Progenitor cell of endocrine pancreas (in vitro differentiated cells): Measurements from ENCODE around the gene LRMDA. TPM values are rescaled to one million over a fixed set of nuclear protein-coding genes. Genes with fewer than 3 reads are reported as not detected.

Source experiments
- DNase-seq: peaks from one replicate; pipeline ENCODE4 v3.0.0; 2021; ENCODE audit warnings: low spot score; ENCODE audit not compliant: unreplicated experiment
- H3K27ac Mint-ChIP-seq: 2 replicates; pipeline ENCODE4 v1.8.0; 2021; ENCODE audit warnings: mild to moderate bottlenecking, moderate library complexity, mixed read lengths
- H3K27me3 Mint-ChIP-seq: 2 replicates; pipeline ENCODE4 v1.8.0; 2021; ENCODE audit warnings: mixed read lengths
- H3K36me3 Mint-ChIP-seq: 2 replicates; pipeline ENCODE4 v1.8.0; 2022; ENCODE audit warnings: mixed read lengths; ENCODE audit not compliant: insufficient read depth
- H3K4me1 Mint-ChIP-seq: 2 replicates; pipeline ENCODE4 v1.8.0; 2021; ENCODE audit warnings: low read depth, mixed read lengths
- H3K4me3 Mint-ChIP-seq: 2 replicates; pipeline ENCODE4 v1.8.0; 2021; ENCODE audit warnings: low read depth, mild to moderate bottlenecking, moderate library complexity, mixed read lengths
- H3K9me3 Mint-ChIP-seq: 2 replicates; pipeline ENCODE4 v1.8.0; 2021; ENCODE audit warnings: low read depth, mixed read lengths
- CTCF ChIP-seq: fragments of 200-600 bp; sonication (generic); IDR thresholded peaks from one replicate; pipeline ENCODE4 v1.5.0; 2021; ENCODE audit warnings: antibody characterized with exemption, mild to moderate bottlenecking; ENCODE audit not compliant: unreplicated experiment
- total RNA-seq: library from RNA; stranded (reverse); gene quantifications from 2 replicates; pipeline ENCODE4 v1.2.1, GENCODE V29; 2021

Gene LRMDA
- total RNA-seq, 1 donor from 2014 or later: 6.5 TPM

- no peak for TF ChIP-seq CTCF
- Mint-ChIP-seq H3K27me3 (no peaks in the 10 kb centered on the region), H3K4me1 (peaks cover 33% of the 10 kb centered on the region)
These were observed 803.2 kb downstream of the LRMDA start for GRCh38 chr10:76234499-76235226.

GRCh38 chr10:76236356-76236755 is 804.9 kb downstream of the LRMDA start:
- H3K4me1 Mint-ChIP-seq: peaks cover 21% of the 10 kb centered on the region
- H3K27me3 Mint-ChIP-seq: no peaks in the 10 kb centered on the region
- no peaks in the 10 kb centered on the region for H3K36me3 Mint-ChIP-seq
- no peak overlapping the region for H3K4me3 Mint-ChIP-seq
- TF ChIP-seq CTCF: no peak
- no peak overlapping the region for H3K27ac Mint-ChIP-seq
- DNase-seq: no peak
- peaks cover 8% of the 10 kb centered on the region for H3K9me3 Mint-ChIP-seq

More at GRCh38 chr10:76234499-76235226, 803.2 kb downstream of the LRMDA start:
- DNase-seq: no peak
- Mint-ChIP-seq H3K9me3 (peaks cover 8% of the 10 kb centered on the region), H3K36me3 (no peaks in the 10 kb centered on the region), H3K4me3 (no peak overlapping the region), H3K27ac (no peak overlapping the region)

DNA sequence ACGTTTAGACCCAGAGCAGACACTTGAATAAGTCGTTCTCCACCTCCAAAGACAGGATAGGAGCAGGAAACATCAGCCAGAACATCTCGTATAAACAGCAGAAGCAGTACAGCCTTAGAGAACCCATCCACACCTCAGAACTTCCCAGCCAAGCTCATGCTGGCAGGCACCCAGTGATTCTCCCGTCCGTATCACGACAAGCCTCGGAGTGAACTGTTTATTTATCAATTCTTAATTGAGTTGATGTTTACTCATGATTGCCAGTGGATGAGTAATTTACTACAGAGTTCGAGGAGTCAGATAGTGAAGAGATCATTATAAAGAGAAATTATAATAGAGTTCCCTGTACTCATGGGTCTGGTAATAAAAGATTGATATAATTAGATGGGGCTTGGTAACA is 811.5 kb downstream of the LRMDA start:
- no peak for DNase-seq
- Mint-ChIP-seq H3K27me3 (no peaks in the 10 kb centered on the region), H3K27ac (no peak overlapping the region), H3K9me3 (peaks cover 7% of the 10 kb centered on the region), H3K36me3 (peaks cover 2% of the 10 kb centered on the region), H3K4me1 (no peaks in the 10 kb centered on the region), H3K4me3 (no peak overlapping the region)
- TF ChIP-seq CTCF: no peak

GRCh38 chr10:76244061-76244686 is 812.8 kb downstream of the LRMDA start:
- Mint-ChIP-seq H3K9me3 (peaks cover 7% of the 10 kb centered on the region), H3K4me3 (no peak overlapping the region)

More at GRCh38 chr10:76244061-76244686, 812.8 kb downstream of the LRMDA start:
- no peaks in the 10 kb centered on the region for H3K27me3 Mint-ChIP-seq
- H3K36me3 Mint-ChIP-seq: peaks cover 2% of the 10 kb centered on the region
- no peak for TF ChIP-seq CTCF
- H3K4me1 Mint-ChIP-seq: no peaks in the 10 kb centered on the region
- DNase-seq: no peak
- no peak overlapping the region for H3K27ac Mint-ChIP-seq
